GM18502 (cell line): Measurements from ENCODE around the gene UHRF1.
"Not testable (repeated sequence)": the region's sequence is repeated elsewhere in the genome, so short reads cannot be mapped to it uniquely, and the experiment has no call there.

Experiments used
- ATAC-seq: cut with Tn5 transposase; IDR thresholded peaks from one replicate; pipeline ENCODE4 v1.9.1; 2021; ENCODE audit warnings: mild to moderate bottlenecking; ENCODE audit not compliant: unreplicated experiment, poor library complexity

Gene UHRF1

GRCh38 chr19:4909156-4909896 lies at the start of gene UHRF1:
TSS of gene UHRF1 (plus strand) at chr19:4909501. CDS start at chr19:4910886, 1,385 bp downstream.
- peak; percentile 23 for ATAC-seq

GRCh38 chr19:4859697-4860096 lies 49.6 kb upstream of the UHRF1 start:
- ATAC-seq: no peak

DNA sequence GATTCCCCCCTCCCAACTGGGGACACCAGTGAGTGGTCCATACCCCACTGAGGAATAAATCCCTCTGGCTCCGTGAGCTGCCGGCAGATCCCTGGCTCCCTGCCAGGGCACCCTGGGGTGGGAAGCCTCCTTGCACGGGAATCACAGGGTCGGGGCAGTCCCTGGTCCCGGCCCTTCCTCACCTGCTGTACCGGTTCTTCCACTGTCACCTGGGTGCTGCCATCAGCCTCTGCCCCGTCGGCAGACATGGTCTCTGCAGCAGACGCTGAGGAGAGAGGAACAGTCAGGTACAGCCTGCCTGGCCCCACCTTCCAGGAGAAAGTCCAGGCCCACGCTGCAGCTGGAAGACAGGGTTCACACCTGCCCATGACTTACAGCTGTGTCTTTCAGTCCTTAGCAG lies 48.2 kb upstream of the UHRF1 start:
- no peak for ATAC-seq

DNA sequence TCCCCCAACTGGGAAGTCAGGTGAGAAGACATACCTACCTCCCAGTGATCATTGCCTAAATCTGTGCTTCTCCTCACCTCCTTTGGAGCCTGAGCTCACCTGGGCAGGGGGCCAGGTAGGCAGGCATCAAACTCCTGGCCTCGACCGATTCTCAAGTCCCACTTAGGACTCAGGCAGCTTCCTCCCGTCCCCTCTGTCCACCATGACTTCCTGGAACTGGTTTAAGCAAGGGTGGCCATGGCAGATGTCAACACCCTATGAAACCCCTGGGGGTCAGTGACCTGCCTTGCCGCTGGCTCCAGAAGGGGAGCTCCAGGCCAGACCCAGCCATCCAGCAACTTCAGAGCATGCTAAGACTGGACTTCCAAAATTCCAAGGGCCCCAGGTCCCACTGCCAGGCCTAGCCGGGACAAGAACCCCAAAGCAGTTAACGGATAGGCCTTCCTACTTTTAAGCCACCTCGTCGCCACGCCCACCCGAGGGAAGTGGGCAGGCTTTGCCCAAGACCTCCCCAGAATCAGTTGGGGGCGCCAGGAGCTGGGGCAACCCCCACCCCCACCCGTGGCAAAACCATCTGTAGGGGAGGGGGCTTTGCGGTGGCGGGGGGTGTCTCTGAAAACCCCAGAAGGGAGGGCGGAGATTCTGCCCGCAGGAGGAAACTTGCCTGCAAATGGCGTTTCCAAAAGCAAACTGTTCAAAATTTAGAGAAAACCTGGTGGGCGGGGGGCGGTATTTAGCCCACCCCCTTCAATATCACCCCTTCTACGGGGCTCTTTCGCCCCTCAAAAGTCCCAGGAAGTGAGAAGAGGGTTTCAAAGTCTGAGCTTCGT lies 42.5 kb upstream of the UHRF1 start:
- no peak for ATAC-seq

DNA sequence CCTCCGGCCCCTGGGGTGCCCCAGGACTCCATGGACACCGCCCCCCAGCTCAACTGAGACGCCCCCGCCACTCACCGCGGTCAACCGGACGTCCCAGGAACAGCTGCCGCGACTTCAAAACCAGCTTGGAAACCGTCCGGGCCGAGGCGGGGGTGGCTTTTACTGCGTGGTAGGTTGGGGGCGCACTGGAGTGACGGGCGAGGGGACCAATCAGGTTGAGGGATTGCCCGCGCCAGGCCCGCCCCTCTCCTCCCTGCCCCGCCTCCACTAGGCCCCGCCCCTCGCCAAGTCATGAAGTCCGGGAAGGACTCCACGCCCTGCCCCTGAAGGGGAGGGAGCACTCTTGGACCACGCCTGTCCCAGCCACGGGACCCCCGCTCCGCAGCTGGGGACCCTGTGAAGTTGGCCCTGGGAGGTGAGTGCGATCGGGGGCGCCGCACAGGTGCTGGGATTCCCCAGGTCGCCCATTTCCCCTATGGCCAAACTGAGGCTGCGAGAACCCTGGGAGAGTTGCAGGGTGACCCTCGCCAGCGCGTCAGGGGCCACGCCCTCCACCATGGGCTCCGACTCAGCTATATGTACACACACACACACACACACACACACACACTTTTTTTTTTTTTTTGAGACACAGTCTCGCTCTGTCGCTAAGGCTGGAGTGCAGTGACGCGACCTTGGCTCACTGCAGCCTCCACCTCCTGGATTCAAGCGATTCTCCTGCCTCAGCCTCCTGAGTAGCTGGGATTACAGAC lies 41.6 kb upstream of the UHRF1 start, which contains the start of gene PLIN3:
Gene PLIN3 (minus strand): TSS at position 134 of the 752 bp plus-strand sequence. CDS start 6,273 bp downstream, outside the sequence.
- peak; percentile 73 for ATAC-seq

- ATAC-seq: no peak
Observed at GRCh38 chr19:4868286-4868834, 40.9 kb upstream of the UHRF1 start.

DNA sequence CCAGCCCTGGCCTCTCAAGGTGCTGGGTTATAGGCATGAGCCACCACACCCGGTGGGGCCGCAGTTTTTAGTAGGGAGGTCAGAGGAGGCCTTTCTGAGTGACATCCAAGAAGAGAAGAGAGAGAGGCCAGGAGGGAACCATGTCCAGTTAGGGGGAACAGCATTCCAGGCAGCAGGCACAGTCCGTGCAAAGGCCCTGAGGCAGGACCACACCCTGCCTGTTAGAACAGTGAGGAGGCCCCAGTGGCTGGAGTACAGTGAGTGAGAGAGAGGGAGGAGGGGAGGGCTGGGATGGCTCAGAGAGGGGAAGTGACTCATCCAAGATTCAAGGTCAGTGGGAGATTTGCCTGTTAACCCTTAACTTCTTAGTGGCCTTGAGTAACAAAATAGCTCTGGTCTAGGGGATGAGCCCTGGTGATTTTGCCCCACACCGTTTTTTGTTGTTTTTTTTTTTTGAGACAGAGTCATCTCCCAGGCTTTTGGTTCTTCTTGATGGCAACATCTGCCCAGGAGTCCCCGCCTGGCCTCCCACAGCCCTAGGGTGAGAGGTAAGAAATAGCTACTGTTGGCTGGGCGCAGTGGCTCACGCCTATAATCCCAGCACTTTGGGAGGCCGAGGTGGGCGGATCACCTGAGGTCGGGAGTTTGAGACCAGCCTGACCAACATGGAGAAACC lies 39.1 kb upstream of the UHRF1 start:
- ATAC-seq: no peak

DNA sequence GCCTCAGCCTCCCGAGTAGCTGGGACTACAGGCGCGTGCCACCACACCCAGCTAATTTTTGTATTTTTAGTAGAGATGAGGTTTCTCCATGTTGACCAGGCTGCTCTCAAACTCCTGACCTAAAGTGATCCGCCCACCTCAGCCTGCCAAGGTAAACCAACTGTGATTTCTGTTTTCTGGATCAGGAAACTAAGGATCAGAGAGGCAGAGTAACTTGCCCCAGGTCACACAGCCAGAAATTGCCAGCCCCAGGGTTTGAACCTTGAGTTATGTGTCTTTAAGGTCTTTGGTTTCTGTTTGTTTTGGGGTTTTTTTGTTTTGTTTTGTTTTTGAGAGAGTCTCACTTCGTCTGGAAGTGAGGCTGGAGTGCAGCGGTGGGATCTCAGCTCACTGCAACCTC lies 37.6 kb upstream of the UHRF1 start:
- no peak for ATAC-seq

DNA sequence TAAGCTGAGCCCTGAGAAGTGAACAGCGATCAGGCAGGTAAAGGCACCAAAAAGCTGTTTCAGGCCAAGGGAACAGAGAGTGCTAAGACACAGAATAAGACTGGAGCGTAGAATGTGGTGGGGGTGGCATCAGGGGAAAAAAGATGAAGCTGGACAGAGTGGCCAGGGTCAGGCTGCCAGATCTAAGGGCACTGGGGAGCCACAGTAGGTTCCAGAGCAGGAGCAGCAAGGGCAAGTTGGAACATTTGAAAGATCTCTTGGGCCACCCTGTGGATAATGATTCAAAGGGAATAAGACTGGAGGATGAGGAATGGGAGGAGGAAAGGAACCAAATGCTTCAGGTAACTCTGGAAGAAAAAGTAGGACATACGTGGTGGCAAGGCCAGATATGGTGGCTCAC lies 35.4 kb upstream of the UHRF1 start:
- ATAC-seq: no peak

DNA sequence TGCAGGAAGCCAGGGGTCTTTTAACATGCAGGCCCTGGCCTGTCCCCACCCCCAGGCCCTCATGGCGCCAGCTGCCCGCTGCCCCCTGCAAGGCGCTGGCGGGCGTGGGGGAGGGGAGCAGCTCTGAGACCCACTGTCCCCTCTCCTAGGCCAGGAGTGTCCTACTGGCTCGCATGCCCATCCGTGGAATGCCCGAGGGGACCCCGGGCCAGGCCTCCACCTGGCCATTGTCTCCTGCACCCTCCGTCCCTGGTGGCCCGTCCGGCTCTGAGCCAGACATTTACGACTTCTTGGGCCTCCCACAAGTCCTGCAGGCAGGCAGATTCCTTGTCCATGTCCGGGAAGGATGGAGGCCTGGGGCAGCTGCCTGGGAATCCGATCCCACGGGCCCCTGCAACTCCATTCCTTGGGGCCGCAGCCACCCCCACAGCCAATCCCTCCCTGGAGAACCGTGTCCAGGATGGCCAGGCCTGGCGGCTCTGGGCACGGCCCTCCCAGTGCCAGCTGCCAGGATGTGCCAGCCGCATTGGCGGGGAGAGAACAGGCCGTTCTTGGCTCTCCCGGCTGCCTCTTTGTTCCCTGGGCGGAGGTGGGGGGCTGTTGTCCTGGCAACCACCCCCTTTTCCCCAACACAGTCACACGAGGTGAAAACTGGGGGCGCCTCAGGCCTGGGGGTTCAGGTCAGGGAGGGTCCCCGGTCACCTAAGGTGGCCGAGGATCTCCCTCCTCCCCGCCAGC lies 31.4 kb upstream of the UHRF1 start:
- no peak for ATAC-seq

- ATAC-seq: no peak
Observed at GRCh38 chr19:4878491-4878968, 30.8 kb upstream of the UHRF1 start.

DNA sequence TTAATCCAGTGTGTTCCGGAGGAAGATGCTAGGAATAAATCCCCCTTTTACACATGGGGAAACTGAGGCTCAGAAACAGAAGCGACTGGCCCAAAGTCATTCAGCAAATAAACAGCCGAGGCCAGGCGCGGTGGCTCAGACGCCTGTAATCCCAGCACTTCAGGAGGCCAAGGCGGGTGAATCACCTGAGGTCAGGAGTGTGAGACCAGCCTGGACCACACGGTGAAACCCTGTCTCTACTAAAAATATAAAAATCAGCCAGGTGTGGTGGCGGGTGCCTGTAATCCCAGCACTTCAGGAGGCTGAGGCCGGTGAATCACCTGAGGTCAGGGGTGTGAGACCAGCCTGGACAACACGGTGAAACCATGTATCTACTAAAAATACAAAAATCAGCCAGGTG lies 30.3 kb upstream of the UHRF1 start:
- no peak for ATAC-seq

GRCh38 chr19:4882874-4883273 lies 26.4 kb upstream of the UHRF1 start:
- ATAC-seq: not testable (repeated sequence)

- ATAC-seq: not testable (repeated sequence)
Observed at GRCh38 chr19:4884993-4885392, 24.3 kb upstream of the UHRF1 start.

GRCh38 chr19:4887803-4888202 lies 21.5 kb upstream of the UHRF1 start:
- ATAC-seq: not testable (repeated sequence)

GRCh38 chr19:4889034-4889815 lies 20.1 kb upstream of the UHRF1 start:
- no peak for ATAC-seq

DNA sequence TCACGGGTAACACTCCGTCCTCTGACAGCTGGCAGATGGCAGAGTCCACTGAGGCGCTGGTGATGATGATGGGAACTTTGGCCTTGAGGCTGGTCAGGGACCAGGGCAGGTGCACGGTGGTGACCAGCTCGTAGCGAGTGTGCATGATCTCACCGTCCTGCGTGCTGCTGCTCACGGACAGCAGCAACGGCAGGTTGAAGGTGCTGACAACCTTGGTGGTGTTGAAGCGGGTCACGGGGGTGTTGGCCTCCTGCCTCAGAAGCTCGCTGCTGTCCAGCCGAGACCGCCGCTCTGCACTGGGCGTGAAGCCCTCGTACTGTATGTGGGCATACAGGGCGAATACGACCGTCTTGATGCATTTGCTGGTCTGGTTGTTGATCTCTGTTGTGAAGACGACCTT lies 18.2 kb upstream of the UHRF1 start:
- ATAC-seq: no peak

GRCh38 chr19:4892962-4893361 lies 16.3 kb upstream of the UHRF1 start:
- not testable (repeated sequence) for ATAC-seq
